NCI-H2107 (cell line): ENCODE data around the gene TBC1D16.
"Not testable (repeated sequence)": the region's sequence is repeated elsewhere in the genome, so short reads cannot be mapped to it uniquely, and the experiment has no call there.

Experiments used
- DNase-seq: peaks from one replicate; lab custom pipeline; 2025; lab: John Stamatoyannopoulos, UW

The TBC1D16 gene

DNA sequence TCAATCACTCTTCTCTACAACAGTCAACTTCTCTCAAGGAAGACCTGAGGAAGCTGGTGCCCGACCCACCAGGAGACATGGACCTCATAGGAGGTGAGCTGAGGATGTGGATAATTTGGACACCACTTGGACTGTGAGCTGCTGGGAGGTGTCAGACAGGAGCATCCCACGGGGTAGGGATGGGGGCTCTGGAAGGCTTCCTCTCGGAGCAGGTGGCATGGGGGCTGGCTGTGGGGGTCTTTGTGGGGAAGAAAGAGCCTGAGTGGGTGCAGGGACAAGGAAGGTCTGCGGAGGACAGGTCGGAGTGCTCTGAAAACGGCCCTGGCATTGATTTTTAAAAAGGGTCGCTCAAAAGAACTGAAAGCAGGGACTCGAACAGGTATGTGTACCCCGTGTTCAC, 64.0 kb downstream of the TBC1D16 start:
- DNase-seq: no peak

DNA sequence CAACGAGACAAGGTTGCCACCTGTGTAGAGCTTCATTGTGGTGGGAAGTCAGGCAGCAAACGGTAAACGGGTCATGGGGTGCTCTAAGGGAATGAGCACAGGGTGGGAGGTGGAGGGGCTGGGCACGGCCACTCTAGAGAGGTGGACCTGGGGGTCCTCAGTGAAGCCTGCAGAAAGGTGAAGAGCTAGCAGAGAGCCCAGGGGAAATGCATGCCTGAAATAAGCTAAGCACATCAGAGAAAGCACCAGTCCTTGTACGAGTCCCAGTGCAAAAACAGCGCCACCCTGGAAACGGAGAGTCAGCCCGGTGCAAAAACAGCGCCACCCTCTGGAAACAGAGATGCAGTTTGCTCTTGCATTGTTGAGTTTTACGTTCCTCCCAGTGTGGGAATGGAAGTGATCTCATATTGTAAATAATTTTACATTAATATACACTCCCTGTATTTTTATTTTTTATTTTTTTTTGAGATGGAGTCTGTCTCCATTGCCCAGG, 65.0 kb downstream of the TBC1D16 start:
- DNase-seq: no peak

DNA sequence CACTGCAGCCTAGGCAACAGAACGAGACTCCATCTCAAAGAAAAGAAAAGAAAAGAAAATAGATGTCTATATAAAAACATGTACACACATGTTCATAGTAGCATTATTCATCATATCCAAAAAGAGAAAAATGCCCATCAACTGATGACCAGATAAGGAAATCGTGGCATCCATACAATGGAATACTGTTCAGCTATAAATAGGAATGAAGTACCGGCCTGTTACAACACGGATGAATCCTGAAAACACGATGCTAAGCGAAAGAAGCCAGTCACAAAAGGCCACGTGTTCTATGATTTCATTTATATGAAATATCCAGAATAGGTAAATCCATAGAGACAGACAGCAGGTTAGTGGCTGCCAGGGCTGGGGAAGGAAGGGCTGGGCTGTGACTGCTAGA, 65.8 kb downstream of the TBC1D16 start:
- no peak for DNase-seq

DNA sequence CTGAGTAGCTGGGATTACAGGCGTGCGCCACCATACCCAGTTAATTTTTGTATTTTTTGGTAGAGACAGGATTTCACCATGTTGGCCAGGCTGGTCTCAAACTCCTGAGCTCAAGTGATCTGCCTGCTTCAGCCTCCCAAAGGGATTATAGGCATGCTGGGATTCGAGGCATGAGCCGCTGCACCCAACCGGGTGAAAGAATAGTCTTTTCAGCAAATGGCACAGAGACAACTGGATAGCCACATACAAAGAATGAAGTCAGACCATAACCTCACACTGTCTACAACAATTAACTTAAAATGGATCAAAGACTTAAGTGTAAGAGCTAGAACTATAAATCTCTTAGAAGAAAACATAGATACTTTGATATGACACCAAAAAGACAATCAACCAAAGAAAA, 67.6 kb downstream of the TBC1D16 start:
- DNase-seq: no peak

DNA sequence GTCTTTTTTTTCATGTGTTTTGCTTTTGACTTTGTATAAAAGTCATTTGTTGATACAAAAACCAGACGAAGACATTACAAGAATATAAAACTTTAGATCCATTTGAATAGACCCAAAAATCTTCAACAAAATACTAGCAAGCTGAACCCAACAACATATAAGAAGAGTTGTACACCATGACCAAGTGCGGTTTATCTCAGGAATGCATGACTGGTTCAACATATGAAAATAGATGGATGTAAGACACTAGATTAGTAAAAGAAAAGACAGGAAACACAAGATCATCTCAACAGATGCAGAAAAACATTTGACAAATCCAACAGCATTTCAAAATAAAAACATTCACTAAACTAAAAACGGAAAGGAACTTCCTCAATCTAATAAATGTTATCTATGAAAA, 69.0 kb downstream of the TBC1D16 start:
- no peak for DNase-seq

DNA sequence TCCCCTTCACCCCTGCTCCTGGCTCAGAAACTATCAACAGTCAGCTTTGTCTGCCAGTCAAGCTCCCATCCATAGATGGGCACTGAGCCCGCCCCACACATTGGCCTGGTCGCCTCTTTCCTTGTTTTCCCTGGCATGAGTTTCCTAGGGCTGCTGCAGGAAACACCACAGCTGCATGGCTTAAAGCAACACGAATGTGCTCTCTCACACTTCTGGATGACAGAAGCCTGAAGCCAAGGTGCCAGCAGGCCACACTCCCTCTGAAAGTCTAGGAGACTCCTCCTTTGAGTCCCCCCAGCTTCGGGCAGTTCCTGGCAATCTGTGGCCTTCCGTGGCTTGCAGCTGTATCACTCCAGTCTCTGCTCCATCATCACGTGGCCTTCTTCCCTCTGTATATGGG, 69.9 kb downstream of the TBC1D16 start:
- DNase-seq: no peak

DNA sequence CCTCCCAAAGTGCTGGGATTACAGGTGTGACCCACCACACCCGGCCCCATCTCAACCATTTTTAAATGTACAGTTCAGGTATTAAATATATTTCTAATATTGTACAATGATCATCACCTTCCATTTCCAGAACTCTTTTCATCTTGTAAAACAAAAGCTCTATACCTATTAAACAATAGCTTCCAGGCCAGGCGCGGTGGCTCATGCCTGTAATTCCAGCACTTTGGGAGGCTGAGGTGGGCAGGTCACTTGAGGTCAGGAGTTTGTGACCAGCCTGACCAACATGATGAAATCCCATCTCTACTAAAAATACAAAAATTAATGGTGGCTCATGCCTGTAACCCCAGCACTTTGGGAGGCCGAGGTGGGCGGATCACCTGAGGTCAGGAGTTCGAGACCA, 73.2 kb downstream of the TBC1D16 start:
- not testable (repeated sequence) for DNase-seq

- not testable (repeated sequence) for DNase-seq
Observed at GRCh38 chr17:79961567-79961966, 74.1 kb downstream of the TBC1D16 start.

DNA sequence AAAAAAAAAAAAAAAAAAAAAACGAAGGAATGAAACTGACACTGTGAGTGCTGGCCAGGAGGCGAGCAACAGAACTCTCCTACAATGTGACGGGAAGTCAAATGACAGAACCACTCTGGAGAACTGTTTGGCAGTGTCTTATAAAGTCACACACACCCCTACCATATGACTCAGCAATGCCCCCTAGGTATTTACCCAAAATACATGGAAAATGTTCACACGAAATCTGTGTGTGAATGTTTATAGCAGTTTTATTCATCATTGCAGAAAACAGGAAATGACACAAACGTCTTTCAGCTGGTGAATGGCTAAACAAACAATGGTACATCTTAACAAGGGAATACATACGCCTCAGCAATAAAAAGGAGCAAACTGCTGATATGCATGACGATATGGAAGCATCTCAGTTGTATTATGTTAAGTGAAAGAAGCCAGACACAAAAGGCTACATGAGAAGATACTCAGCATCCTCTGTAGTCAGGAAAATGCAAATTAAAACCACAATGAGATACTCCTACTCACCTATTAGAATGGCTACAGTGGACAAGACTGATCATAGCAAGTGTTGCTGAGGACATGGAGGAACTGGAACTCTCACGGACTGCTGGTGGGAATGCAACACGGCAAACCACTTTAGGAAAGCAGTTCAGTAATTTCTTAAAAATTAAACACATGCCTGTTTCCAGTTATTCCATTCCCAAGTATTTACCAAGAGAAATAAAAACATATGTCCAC, 74.7 kb downstream of the TBC1D16 start:
- no peak for DNase-seq

DNA sequence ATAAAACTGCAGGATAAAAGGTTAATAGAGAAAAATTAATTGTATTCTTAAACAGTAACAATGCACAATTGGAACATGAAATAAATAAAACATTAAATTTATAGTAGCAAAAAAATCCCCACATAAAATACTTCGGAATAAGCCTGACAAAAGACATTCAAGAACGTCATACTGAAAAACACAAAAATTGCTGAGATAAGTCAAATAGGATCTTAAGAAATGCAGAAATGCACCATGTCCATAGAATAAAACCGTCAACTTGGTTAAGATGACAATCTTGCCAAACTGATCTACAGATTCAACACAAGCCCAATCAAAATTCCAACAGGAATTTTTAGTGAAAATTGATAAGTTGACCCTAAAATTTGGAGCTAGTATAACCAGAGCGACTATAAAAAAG, 76.6 kb downstream of the TBC1D16 start:
- no peak for DNase-seq

DNA sequence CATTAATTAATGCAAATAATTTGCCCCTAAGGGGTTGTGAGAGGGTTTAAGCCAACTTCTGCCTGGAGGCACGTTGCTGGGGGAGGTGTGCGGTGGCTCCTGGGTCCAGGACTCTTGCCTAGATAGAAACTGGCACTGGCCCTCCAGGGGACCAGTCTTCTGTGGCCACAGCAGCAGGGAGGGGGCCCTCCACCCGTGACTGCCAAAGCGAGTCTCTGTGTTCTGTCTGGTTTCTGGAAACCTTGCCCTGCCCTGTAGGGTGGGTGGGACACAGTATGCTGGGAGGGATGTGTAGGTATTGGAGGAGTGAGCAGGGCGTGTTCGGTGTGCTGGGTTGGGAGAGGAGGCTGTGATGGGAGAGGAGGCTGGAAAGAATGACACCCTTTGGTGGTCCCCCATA, 78.8 kb downstream of the TBC1D16 start:
- no peak for DNase-seq

DNA sequence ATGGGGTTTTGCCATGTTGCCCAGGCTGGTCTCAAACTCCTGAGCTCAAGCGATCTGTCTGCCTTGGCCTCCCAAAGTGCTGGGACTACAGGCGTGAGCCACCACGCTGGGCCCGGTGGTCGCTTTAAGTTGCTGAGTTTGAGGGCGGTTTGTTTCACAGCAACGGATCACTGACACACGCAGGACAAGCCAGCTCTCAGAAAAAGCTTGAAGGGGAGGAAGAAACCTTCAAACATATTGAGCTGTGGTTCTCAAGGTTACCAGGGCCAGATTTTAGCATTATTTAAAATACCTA, 79.3 kb downstream of the TBC1D16 start:
- DNase-seq: not testable (repeated sequence)

DNA sequence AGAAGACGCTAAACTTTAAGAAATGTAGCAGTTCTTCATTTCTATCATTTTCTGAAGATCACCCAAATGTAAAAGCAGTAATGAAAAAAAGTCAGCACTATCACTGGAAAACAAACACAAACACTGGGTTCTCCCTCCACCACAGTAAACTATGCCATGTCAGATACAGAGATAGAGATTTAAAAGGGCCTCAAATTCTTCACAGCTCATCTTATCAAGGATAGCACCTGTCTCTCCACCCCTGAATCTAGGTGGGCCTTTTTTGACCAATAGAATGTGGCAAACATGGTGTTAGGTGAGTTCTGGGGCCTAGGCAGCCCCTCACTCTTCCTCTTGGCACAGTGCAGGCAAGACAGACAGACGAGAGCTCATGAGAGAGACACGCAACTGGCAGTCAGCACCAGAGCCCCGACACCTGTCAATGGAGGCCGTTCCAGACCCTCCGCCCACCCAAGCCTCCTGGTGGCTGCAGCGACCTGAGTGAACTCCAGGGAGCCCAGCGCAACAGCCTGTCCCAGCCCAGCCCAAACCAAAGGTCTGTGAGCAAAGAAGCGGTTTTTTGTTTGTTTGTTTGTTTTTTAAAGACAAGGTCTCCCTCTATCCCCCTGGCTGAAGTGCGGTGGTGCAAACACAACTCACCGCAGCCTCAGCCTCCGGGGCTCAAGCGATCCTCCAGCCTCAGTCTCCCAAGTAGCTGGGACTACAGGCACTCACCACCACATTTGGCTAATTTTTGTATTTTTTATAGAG, 79.8 kb downstream of the TBC1D16 start:
- DNase-seq: no peak

DNA sequence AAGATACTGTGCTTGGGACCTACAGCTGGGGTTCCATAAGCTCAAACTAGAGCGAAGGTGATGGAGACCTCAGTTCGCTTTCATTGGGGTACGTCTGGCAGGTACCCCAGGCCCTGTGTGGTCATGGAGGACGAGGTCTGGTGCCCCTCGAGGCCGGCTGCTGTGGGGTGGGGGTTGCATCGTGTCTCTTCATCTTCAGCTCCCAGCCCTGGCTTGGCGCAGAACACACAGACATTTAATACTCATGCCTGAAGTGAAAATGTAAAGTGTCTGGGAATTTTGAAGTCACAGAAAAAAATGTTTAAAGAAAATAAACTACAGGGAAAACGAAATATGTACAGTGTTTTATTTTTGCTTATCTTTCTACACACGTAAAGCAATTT, 80.5 kb downstream of the TBC1D16 start:
- no peak for DNase-seq

GRCh38 chr17:79954281-79955166, 81.1 kb downstream of the TBC1D16 start:
- DNase-seq: no peak

- DNase-seq: no peak
Observed at GRCh38 chr17:79953335-79953734, 82.3 kb downstream of the TBC1D16 start.

GRCh38 chr17:79952901-79953300, 82.8 kb downstream of the TBC1D16 start:
- no peak for DNase-seq

GRCh38 chr17:79952265-79952877, 83.3 kb downstream of the TBC1D16 start:
- DNase-seq: no peak

DNA sequence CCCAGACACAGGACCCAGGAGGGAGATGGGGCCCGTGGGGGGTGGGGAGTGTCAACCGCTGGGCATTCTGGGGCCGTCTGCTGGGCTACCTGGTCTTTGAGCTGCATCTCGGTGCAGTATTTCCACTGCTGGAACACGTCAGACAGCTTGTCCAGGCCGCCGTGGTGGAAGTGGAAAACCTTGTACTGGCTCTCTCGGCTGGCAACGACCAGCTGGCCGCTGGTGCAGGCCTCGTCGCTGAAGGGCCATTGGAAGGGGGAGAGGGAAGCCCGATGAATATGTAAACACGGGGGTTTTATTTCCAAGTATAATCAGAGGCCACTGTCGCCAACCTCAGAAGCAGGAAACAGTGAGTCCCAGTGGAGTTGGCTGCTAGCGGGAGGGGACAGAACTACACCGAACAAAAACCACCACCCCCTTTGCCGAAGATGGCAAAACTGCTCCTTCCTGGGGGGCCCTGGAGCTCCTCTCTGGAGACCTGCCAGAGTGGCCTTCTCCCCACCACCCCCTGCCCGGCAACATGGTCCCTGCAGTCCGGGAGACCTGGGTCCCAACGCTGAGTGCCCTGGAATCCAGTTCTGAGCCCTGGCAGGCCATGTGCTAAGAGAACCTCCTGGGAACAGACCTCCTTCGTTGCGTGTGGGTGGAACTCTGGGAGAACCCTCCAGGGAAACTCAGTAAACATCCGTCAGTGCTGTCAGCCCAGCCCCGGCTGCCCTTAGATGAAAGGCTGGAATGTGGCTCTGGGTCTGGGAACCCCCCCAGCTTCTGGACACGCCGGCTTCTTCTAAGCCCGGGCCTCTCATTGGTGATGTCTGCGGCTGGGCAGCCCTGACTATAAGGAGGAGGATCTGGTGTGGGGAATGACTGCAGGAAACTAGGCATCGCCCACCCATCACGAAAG, 84.1 kb downstream of the TBC1D16 start:
- DNase-seq: no peak

DNA sequence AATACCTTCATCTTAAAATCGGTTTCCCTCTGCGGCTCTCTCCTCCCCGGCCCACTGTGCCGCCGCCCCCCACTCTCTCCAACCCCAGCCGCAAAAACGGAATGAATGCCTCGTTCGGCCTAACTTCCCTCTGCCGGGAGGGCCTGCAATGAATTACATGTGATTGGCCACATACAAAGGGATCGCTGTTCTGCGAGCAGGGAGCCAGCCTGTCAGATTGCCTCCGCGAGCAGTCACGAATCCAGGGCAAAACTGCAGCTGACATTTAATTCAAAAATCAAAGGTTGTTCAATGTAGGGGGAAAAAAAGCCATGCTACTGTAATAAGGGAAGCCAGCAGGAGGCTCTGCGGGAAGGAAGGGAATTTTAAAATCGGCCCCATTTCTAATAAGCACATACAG, 84.9 kb downstream of the TBC1D16 start:
- no peak for DNase-seq

- DNase-seq: no peak
Observed at GRCh38 chr17:79950306-79950705, 85.4 kb downstream of the TBC1D16 start.
